Activated gamma-delta T cell treated with anti-CD3 and anti-CD28 coated beads, Interleukin-2, amount 50 U/mL, for 16 hours (primary cell): Measurements from ENCODE around the gene SDK1.

Experiments used
- DNase-seq: peaks from one replicate; pipeline ENCODE4 v3.0.0-alpha.2; 2020; ENCODE audit warnings: low read depth

SDK1 gene

GRCh38 chr7:3795781-3796180 lies 494.7 kb downstream of the SDK1 start:
- no peak for DNase-seq

- DNase-seq: no peak
These were observed 504.1 kb downstream of the SDK1 start for GRCh38 chr7:3805151-3805550.

GRCh38 chr7:3806516-3806915 lies 505.5 kb downstream of the SDK1 start:
- no peak for DNase-seq

GRCh38 chr7:3807824-3808223 lies 506.8 kb downstream of the SDK1 start:
- DNase-seq: no peak

- no peak for DNase-seq
These were observed 520.4 kb downstream of the SDK1 start for GRCh38 chr7:3821488-3821887.

GRCh38 chr7:3825491-3825890 lies 524.4 kb downstream of the SDK1 start:
- no peak for DNase-seq

GRCh38 chr7:3832199-3832598 lies 531.1 kb downstream of the SDK1 start:
- no peak for DNase-seq

GRCh38 chr7:3835109-3835508 lies 534.1 kb downstream of the SDK1 start:
- no peak for DNase-seq

- DNase-seq: no peak
These were observed 535.8 kb downstream of the SDK1 start for GRCh38 chr7:3836855-3837254.

- no peak for DNase-seq
These were observed 543.6 kb downstream of the SDK1 start for GRCh38 chr7:3844540-3845151.

GRCh38 chr7:3846738-3847137 lies 545.7 kb downstream of the SDK1 start:
- no peak for DNase-seq

- DNase-seq: no peak
These were observed 546.3 kb downstream of the SDK1 start for GRCh38 chr7:3847336-3847735.

- DNase-seq: no peak
These were observed 558.4 kb downstream of the SDK1 start for GRCh38 chr7:3859431-3859830.

GRCh38 chr7:3860932-3861331 lies 559.9 kb downstream of the SDK1 start:
- DNase-seq: no peak

- DNase-seq: no peak
These were observed 560.3 kb downstream of the SDK1 start for GRCh38 chr7:3861386-3861785.

GRCh38 chr7:3861941-3862340 lies 560.9 kb downstream of the SDK1 start:
- DNase-seq: no peak

- DNase-seq: no peak
These were observed 561.7 kb downstream of the SDK1 start for GRCh38 chr7:3862774-3863173.

- DNase-seq: no peak
These were observed 565.2 kb downstream of the SDK1 start for GRCh38 chr7:3866277-3866676.

- DNase-seq: no peak
These were observed 566.8 kb downstream of the SDK1 start for GRCh38 chr7:3867863-3868262.

GRCh38 chr7:3879355-3880075 lies 578.5 kb downstream of the SDK1 start:
- DNase-seq: no peak

GRCh38 chr7:3880228-3880987 lies 579.4 kb downstream of the SDK1 start:
- no peak for DNase-seq

GRCh38 chr7:3882782-3883181 lies 581.7 kb downstream of the SDK1 start:
- no peak for DNase-seq

- DNase-seq: no peak
These were observed 583.5 kb downstream of the SDK1 start for GRCh38 chr7:3884543-3884942.
